ENCODE results near the gene TPST1.
"Not testable (repeated sequence)": the region's sequence is repeated elsewhere in the genome, so short reads cannot be mapped to it uniquely, and the experiment has no call there.

TPST1 gene

GRCh38 chr7:66296557-66296956 is 91.4 kb downstream of the TPST1 start:
- DNase-seq, result no peak

DNA sequence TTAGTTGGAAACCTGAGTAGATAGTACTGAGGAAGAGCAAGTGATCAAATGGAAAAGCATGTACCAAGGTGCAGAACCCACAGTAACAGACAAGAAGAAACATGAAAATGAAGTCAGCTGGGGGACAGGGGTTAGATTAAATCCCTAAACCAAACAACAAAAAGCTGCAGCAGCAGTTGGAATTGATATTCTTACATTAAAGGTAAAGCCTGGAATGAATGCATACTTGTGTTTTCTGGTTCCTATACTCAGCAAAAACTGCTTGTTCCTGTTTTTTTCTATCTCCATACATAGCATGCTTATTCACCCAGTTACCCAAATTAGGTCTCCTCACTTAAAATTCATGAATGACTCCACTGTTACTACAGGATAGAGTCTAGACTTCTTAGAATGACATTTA is 92.4 kb downstream of the TPST1 start:
- DNase-seq, result no peak

GRCh38 chr7:66301249-66301648 is 96.1 kb downstream of the TPST1 start:
- no peak for DNase-seq

DNA sequence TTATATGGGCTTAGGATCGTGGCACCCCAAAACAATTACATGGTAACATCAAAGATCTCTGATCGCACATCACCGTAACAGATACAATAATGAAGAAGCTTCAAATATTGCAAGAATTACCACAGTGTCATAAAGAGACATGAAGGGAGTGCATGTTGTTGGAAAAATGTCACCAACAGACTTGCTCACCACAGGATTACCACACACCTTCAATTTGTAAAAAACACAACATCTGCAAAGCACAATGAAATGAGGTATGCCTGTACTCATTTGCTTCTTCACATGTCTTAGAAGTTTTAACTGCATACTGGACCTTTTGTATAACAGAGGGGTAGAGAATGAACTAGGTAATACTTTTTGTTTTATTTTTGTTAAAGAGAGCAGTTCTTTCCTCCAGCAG is 96.6 kb downstream of the TPST1 start:
- DNase-seq, result no peak

GRCh38 chr7:66303454-66304155 is 98.5 kb downstream of the TPST1 start:
- no peak for DNase-seq

DNA sequence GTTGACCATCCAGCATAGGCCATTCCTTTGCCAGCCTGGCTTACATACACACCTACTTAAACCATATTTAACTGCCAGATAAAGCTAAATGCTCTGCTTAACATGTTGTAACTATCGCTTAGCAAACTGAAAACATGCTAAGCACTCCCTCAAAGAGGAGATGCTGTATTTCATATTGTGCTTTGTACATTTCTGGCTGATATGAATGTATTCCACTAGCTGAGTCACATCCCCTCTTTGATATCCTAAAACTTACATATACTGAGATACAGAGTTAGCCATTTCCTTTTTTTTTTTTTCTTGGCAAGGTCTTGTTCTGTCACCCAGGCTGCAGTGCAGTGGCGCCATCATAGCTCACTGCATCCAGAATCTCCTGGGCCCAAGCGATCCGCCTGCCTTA is 99.4 kb downstream of the TPST1 start:
- DNase-seq, result no peak

GRCh38 chr7:66306243-66306642 is 101.1 kb downstream of the TPST1 start:
- no peak for DNase-seq

DNA sequence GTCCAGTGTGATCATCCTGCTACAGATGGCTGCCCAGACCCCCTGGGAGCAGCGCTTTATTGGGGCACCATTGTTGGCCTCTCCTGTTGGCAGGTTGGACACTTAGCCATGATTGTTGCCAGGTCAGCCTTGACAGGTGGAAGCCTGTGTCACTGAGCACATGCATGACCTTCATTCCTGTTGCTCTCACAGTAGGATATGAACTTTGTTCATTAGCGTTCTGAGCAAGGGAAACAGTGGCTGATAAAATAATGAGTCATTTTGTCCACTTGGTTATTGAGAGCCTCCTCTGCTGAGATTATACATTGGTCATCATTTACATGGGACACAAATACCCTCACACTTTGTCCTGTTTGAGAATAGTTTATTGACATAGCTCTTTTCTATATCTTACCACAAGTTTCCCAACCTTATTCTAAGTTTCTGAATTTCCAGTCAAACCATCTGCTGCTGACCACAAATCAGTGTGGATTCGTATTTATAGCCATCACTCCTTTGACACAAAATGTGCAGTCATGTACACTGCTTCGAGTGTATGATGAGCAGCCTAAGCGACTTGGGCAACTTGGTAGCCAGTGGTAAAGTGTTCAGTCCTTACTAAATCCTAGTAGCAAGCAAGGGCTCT is 102.6 kb downstream of the TPST1 start:
- DNase-seq, result no peak

GRCh38 chr7:66308411-66308810 is 103.3 kb downstream of the TPST1 start:
- DNase-seq, result no peak

DNA sequence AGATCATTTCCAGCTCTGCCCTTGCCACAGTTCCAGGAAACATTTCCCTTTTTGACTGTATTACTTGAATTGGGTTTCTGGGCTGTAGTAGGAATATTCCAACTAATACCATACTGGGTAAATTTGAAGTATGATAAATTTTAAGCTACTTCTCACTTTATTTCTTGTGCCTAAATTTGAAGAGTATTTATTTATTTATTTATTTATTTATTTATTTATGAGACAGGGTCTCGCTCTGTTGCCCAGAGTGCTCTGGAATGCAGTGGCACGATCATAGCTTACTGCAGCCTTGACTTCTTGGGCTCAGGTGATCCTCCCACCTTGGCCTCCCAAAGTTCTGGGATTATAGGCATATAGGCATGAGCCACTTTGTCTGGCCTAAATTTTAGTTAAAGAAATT is 105.5 kb downstream of the TPST1 start:
- DNase-seq, result no peak

GRCh38 chr7:66313886-66314568 is 108.9 kb downstream of the TPST1 start:
- DNase-seq, result no peak

DNA sequence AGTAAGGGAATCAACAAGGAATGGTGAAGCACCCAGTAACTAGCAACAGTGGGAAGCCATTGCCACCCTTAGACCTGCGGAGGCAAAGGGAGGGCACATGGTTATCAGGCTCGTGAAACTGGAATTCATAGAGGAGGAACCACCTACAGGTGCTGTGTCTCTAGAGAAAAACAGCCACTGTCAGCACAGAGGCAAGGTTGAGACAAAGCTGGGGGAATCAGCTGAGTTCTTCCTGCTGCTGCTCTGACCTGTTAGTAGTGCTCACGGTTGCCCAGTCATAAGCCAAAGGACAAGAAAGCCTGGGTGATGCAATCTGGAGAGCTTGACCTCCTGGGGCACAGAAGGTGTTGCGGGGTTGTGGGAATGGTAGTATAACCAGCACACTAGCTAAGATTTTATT is 110.1 kb downstream of the TPST1 start:
- DNase-seq, result no peak

DNA sequence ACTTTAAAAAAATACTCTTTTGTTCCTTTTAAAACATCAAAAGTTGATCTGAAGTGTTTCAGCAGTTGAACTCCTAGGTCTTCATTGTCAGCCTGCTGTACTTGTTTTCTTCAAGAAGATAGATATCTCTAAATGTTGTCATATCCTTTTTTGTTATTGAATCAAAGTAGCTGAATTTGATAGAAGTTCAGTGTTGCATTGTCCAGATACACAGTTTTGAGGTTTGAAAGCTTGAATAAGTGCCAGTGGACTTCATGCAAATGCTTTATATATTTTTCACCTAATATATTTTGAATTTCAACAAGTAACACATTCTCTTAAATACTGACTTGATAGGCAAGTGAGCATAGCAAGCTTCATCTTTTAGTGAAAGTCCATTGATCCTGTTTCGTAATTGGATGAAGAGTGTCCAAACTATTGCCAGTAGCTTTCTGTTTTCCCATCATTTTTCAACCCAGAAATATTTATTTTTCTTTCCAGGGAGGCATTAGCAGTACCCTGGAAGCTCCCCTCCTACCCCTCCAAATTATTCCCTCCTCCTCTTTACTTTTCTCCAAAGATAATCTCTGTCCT is 114.4 kb downstream of the TPST1 start:
- no peak for DNase-seq

- DNase-seq, result no peak
Measured at GRCh38 chr7:66321283-66321682, 116.1 kb downstream of the TPST1 start.

GRCh38 chr7:66323114-66323796 is 118.1 kb downstream of the TPST1 start:
- no peak for DNase-seq

GRCh38 chr7:66324985-66325384 is 119.9 kb downstream of the TPST1 start:
- DNase-seq, result not testable (repeated sequence)

GRCh38 chr7:66326501-66327215 is 121.5 kb downstream of the TPST1 start:
- DNase-seq, result no peak

GRCh38 chr7:66330961-66331360 is 125.8 kb downstream of the TPST1 start:
- DNase-seq, result no peak

DNA sequence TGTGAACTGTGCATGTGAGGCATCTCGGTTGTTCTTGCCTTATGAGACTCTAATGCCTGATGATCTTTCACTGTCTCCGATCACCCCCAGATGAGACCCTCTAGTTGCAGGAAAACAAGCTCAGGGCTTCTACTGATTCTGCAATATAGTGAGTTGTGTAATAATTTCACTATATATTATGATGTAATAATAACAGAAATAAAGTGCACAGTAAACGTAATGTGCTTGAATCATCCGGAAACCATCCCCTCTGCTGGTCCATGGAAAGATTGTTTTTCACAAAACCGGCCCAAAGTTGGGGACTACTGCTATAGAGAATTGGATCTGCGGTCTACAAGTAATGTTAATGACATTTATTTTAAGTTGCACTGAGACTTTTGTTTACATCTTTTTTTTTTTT is 126.7 kb downstream of the TPST1 start:
- DNase-seq, result no peak

- DNase-seq, result no peak
Measured at GRCh38 chr7:66333443-66333842, 128.3 kb downstream of the TPST1 start.

DNA sequence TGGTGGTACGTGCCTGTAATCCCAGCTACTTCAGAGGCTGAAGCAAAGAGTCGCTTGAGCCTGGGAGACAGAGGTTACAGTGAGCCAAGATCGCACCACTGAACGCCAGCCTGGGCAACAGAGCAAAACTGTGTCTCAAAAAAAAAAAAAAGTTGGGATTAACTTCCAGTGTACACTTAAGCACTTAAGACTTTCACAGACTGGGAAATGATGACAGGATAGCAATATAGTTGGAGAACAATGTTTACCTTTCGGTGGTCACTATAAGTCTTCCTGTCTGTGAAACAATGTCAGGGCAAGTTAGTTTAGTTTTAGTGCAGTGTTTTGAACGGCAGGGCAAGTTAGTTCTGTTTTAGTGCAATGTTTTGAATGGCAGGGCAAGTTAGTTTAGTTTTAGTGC is 130.2 kb downstream of the TPST1 start:
- no peak for DNase-seq

GRCh38 chr7:66336760-66337159 is 131.6 kb downstream of the TPST1 start:
- DNase-seq, result no peak

DNA sequence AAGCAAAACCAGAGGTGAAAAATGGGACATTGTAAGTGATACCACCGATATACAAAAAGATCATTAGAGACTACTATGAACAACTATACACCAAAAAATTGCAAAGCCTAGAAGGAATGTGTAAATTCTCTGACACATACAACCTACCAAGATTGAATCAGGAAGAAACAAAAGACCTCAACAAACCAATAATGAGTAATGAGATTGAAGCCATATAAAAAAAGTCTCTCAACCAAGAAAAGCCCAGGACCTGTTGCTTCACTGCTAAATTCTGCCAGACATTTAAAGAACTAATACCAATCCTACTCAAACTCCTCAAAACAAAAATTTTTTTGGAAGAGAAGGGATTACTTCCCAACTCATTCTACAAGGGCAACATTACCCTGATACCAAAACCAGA is 134.0 kb downstream of the TPST1 start:
- no peak for DNase-seq

Measured in GDM1 (cell line).